ENCODE results near the gene FFAR1.
"Not testable (repeated sequence)": the region's sequence is repeated elsewhere in the genome, so short reads cannot be mapped to it uniquely, and the experiment has no call there.

Gene FFAR1

GRCh38 chr19:35365303-35365702, 17.6 kb downstream of the FFAR1 start:
- TF ChIP-seq CTCF (conservative IDR thresholded peaks at IDR 0.05; ENCODE audit: control insufficient read depth, insufficient read depth, low read depth, low read length) = no peak
- H3K4me3 ChIP-seq (ENCODE audit: control insufficient read depth, low read depth, low read length) = no peak overlapping the region
- DNase-seq (ENCODE audit: low read depth) = no peak

- no peak for DNase-seq (ENCODE audit: low read depth)
- no peak overlapping the region for H3K4me3 ChIP-seq (ENCODE audit: control insufficient read depth, low read depth, low read length)
- TF ChIP-seq CTCF (conservative IDR thresholded peaks at IDR 0.05; ENCODE audit: control insufficient read depth, insufficient read depth, low read depth, low read length) = no peak
Observed at GRCh38 chr19:35368378-35368777, 20.7 kb downstream of the FFAR1 start.

GRCh38 chr19:35369522-35369921, 21.8 kb downstream of the FFAR1 start:
- no peak overlapping the region for H3K4me3 ChIP-seq (ENCODE audit: control insufficient read depth, low read depth, low read length)
- no peak for TF ChIP-seq CTCF (conservative IDR thresholded peaks at IDR 0.05; ENCODE audit: control insufficient read depth, insufficient read depth, low read depth, low read length)
- DNase-seq (ENCODE audit: low read depth) = no peak

- DNase-seq (ENCODE audit: low read depth) = no peak
- no peak for TF ChIP-seq CTCF (conservative IDR thresholded peaks at IDR 0.05; ENCODE audit: control insufficient read depth, insufficient read depth, low read depth, low read length)
- H3K4me3 ChIP-seq (ENCODE audit: control insufficient read depth, low read depth, low read length) = no peak within 1 kb of the TSS
Observed at GRCh38 chr19:35370722-35371121, 23.0 kb downstream of the FFAR1 start, which contains the start of gene GPR42. Gene GPR42 (plus strand): TSS chr19:35371068. CDS start chr19:35371360, 292 bp downstream.

- TF ChIP-seq CTCF (conservative IDR thresholded peaks at IDR 0.05; ENCODE audit: control insufficient read depth, insufficient read depth, low read depth, low read length) = no peak
- DNase-seq (ENCODE audit: low read depth) = no peak
- H3K4me3 ChIP-seq (ENCODE audit: control insufficient read depth, low read depth, low read length) = no peak overlapping the region
Observed at GRCh38 chr19:35373492-35373891, 25.8 kb downstream of the FFAR1 start.

- not testable (repeated sequence) for DNase-seq (ENCODE audit: low read depth); H3K4me3 ChIP-seq (ENCODE audit: control insufficient read depth, low read depth, low read length)
Observed at GRCh38 chr19:35374031-35374430, 26.3 kb downstream of the FFAR1 start.

GRCh38 chr19:35375505-35376307, 28.0 kb downstream of the FFAR1 start:
- no peak for TF ChIP-seq CTCF (conservative IDR thresholded peaks at IDR 0.05; ENCODE audit: control insufficient read depth, insufficient read depth, low read depth, low read length)
- DNase-seq (ENCODE audit: low read depth) = no peak
- no peak overlapping the region for H3K4me3 ChIP-seq (ENCODE audit: control insufficient read depth, low read depth, low read length)

Measured in fibroblast of mammary gland (primary cell).